ENCODE measurements around the gene RTN4RL1. TPM values are rescaled to one million over a fixed set of nuclear protein-coding genes. Genes with fewer than 3 reads are reported as not detected.
A peak's percentile ranks its signal among the peaks of the same experiment; 100 is the strongest.

Gene RTN4RL1
- total RNA-seq, 2 donors from 2014 or later, result 5.4 to 8.0 TPM

GRCh38 chr17:2056206-2057174, 31.4 kb upstream of the RTN4RL1 start:
- ATAC-seq (ENCODE audit: insufficient number of reproducible peaks, low FRiP score, low read depth) (no peak), DNase-seq (ENCODE audit: low spot score) (no peak)
- peaks cover 12 to 23% of the 10 kb centered on the region in 2 donors for H3K4me1 ChIP-seq (ENCODE audit: control insufficient read depth in 1 of 2, low read depth in 2 of 2)

GRCh38 chr17:2055292-2056205, 30.4 kb upstream of the RTN4RL1 start:
- Histone ChIP-seq H3K4me3 (peak overlapping the region; percentile 82), H3K27me3 (replicated peaks; ENCODE audit: insufficient read depth) (no peaks in the 10 kb centered on the region), H3K4me1 (ENCODE audit: control insufficient read depth in 1 of 2, low read depth in 2 of 2) (peaks cover 21 to 32% of the 10 kb centered on the region in 2 donors), H3K36me3 (no peaks in the 10 kb centered on the region), H3K9me3 (no peaks in the 10 kb centered on the region), H3K27ac (peak overlapping the region; percentile 50 to 61)
- no peak for TF ChIP-seq CTCF (IDR thresholded peaks at IDR 0.05)
- DNase-seq (ENCODE audit: low spot score) (no peak), ATAC-seq (ENCODE audit: insufficient number of reproducible peaks, low FRiP score, low read depth) (no peak)

More at GRCh38 chr17:2056206-2057174, 31.4 kb upstream of the RTN4RL1 start:
- Histone ChIP-seq H3K27me3 (replicated peaks; ENCODE audit: insufficient read depth) (no peaks in the 10 kb centered on the region), H3K9me3 (no peaks in the 10 kb centered on the region), H3K27ac (peak overlapping the region in 1 of 2 donors; percentile 20), H3K4me3 (peak overlapping the region; percentile 82), H3K36me3 (peaks cover 5% of the 10 kb centered on the region)
- no peak for TF ChIP-seq CTCF (IDR thresholded peaks at IDR 0.05)

- peak; percentile 98 for TF ChIP-seq CTCF (IDR thresholded peaks at IDR 0.05)
- H3K27ac ChIP-seq, result peak within 1 kb of the TSS; percentile 50 to 61
- ATAC-seq (ENCODE audit: insufficient number of reproducible peaks, low FRiP score, low read depth) (no peak), DNase-seq (ENCODE audit: low spot score) (no peak)
- peak within 1 kb of the TSS; percentile 82 for H3K4me3 ChIP-seq
- no peaks in the 10 kb centered on the region for H3K27me3 ChIP-seq (replicated peaks; ENCODE audit: insufficient read depth)
- H3K36me3 ChIP-seq, result no peaks in the 10 kb centered on the region
- peaks cover 24 to 36% of the 10 kb centered on the region in 2 donors for H3K4me1 ChIP-seq (ENCODE audit: control insufficient read depth in 1 of 2, low read depth in 2 of 2)
- no peaks in the 10 kb centered on the region for H3K9me3 ChIP-seq
These were observed 29.6 kb upstream of the RTN4RL1 start, which contains the start of gene HIC1 for GRCh38 chr17:2054512-2055291. HIC1 (plus strand) TSS chr17:2055103; CDS start chr17:2056691, 1,588 bp downstream.

- Histone ChIP-seq H3K4me3 (peak overlapping the region; percentile 82), H3K4me1 (ENCODE audit: control insufficient read depth in 1 of 2, low read depth in 2 of 2) (peaks cover 24 to 41% of the 10 kb centered on the region in 2 donors), H3K27ac (no peak overlapping the region), H3K27me3 (replicated peaks; ENCODE audit: insufficient read depth) (no peaks in the 10 kb centered on the region), H3K36me3 (no peaks in the 10 kb centered on the region), H3K9me3 (no peaks in the 10 kb centered on the region)
- DNase-seq (ENCODE audit: low spot score) (no peak), ATAC-seq (ENCODE audit: insufficient number of reproducible peaks, low FRiP score, low read depth) (no peak)
- TF ChIP-seq CTCF (IDR thresholded peaks at IDR 0.05), result no peak
These were observed 29.1 kb upstream of the RTN4RL1 start for GRCh38 chr17:2054262-2054511.
